ENCODE results near the gene ACY1.
"Not testable (repeated sequence)": the region's sequence is repeated elsewhere in the genome, so short reads cannot be mapped to it uniquely, and the experiment has no call there.

The ACY1 gene

DNA sequence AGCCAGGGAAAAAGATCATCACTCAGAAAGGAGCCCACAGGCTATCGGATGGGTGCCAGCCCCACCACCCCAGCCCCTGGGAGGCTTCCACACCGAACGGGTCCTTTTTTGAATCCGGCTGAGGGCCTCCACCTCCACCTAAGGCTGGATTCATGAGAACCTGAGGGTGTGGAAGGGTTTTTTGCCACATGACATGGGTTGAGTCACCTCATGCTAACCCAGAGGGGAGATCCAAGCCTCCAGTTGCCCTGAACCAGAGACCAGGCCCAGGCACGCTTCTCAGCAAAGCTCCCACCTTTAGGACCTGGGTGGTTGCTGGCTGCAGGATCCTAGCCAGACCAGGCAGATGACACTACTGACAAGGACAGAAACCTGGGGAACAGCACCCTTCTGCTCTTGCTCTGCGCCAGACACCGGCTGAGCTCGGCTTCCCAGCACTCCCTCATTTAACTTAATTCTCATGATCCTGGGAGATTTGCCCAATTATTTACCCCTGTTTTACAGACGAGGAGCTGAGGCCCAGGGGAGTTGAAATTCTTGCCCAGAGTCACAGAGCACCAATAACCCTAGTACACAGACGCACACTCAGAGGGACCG lies 47.5 kb downstream of the ACY1 start:
- no peak for DNase-seq

DNA sequence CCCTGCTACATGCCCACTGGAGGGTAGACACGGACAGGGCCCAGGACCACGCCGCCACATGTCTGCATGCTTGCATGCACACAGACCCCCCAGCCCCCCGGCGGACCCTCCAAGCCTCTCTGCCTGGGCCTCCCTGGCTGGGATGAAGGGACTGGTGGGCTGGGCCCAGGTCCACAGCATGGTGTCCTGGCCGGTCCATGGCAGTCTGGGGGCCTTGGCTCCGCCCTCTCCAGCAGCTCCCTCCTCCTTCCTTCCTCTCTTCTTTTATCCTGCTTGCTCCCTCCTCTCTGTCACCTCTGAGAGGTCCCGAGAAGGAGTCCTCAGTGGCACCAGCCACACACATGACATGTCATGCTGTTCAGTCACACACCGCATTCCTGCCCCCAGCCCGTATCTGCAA lies 48.6 kb downstream of the ACY1 start:
- no peak for DNase-seq

DNA sequence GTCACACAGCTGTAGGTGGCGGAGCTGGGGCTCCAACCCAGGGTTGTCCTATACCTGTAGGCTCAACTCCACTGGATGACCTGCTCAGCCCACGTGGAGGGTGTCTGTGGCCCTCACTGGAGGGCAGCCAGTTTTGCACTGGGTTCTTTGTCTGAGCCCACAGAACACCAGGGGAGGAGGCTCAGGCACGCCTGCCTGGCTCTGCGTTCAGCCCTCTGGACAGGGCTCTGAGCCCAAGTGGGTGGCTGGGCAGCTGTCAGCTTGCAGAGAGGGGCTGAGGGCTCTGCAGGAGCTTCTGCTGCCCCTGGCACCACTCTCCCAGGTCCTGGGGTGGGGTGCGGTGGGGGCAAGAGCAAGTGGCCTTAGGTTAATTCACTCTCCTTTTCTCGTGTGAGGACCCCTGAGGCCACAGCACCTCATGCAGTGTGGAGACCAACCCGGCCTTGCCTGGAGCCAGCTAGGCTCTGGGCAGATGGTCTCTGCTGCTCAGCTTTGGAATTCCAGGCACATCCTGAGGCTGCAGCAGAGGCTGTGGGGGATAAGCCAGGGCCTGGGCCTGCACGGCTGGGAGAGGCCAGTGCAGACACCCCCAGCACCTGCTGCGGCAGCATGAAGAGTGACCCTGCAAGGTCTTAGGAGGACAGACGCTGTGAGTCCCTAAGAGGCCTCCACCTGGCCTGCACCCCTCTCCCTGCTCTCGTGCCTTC lies 49.5 kb downstream of the ACY1 start:
- no peak for DNase-seq

DNA sequence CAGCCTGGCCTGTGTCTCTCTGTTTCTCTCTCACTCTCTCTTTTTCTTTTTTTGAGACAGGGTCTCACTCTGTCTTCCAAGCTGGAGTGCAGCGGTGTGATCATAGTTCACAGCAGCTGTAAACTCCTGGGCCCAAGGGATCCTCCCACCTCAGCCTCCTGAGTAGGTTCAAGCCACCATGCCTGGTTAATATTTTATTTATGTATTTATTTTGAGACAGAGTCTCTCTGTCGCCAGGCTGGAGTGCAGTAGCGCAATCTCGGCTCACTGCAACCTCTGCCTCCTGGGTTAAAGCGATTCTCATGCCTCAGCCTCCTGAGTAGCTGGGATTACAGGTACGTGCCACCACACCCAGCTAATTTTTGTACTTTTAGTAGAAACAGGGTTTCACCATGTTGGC lies 50.4 kb downstream of the ACY1 start:
- not testable (repeated sequence) for DNase-seq

DNA sequence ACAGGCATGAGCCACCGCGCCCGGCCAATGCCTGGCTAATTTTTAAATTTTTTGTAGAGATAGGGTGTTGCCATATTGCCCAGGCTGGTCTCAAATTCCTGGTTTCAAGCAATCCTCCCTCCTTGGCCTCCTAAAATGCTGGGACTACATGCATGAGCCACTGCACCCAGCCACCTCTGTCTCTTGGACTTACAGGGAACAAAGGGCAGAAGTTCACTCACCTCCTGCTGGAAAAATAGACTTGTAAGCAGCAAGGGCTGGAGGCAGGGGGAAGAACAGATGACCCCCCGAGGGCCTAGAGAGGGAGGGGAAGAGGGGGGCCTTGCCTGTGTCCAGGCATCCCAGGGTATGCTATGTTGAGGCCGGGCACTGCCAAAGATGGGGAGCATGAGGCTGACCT lies 50.9 kb downstream of the ACY1 start:
- no peak for DNase-seq

DNA sequence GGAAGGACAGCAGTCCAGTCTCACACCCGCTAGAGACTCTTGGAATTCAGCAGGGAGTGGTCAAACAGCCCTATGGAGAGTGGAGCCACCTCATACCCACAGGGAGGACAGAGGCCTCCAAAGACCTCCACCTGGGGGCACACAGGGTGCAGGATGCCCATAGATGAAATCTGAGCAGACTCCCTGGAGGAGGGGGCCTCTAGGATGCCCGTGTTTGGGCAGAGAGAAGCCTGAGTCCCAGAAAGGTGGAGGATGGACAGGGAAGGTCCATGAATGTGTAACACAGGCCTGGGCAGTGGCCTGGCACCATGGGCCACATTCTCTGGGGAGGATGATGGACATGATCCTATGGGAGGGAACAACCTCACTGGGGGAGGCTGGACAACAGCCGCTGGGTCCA lies 51.3 kb downstream of the ACY1 start:
- DNase-seq: no peak

DNA sequence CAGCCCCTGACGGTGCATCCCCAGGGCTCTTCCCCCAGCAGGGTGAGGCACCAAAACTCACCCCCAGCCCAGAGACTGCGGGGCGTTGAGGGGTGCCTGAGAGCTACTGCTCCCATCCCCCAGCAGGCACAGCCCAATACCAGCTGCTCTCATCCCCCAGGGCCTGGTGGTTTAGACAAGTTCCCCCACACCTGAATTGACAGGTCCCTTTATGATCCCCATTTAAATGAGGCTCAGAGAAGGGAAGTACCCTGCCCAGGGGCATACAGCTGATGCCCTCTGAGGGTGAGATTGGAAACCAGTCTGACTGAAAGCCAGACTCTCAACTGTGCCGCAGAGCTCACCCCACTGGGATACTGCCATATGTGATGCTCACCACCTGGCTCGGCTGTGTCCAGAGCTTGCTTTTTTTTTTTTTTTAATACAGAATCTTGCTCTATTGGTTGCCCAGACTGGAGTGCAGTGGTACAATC lies 52.9 kb downstream of the ACY1 start:
- DNase-seq: peak; percentile 27

DNA sequence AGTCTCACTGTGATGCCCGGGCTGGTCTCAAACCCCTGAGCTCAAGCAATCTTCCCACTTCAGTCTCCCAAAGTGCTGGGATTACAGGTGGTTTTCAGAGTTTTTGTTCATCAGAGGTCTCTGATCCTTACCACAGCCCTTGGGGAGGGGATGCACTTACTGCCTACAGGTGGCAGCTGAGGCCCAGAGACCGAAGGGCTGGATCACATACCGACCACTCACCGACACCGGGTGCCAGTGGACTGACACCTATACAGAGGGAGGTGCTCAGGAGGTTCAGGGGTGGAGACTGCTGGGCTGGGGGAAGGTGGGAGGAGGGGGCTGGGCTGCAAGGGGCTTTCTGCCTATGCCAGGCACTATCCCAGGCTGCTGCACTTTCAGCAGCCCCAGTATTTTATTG lies 53.5 kb downstream of the ACY1 start:
- DNase-seq: no peak

DNA sequence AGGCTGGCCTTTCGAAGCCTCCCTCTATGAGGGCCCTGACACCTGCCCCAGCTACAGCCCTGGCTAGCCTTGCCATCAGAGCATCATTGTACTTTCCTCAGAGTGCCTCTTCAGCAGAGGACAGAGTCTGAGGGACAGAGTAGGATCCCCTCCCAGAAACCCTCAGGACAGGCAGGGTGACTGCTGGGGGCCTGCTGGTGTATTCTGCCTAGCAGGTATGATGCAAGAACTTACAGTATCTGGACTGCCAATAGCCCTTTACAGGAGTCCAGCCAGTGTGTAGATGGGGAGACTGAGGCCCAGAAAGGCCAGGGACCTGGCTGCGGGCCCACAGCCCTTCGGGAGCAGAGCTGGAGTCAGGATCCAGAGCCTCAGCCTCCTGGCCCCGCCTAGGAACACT lies 54.0 kb downstream of the ACY1 start:
- no peak for DNase-seq

DNA sequence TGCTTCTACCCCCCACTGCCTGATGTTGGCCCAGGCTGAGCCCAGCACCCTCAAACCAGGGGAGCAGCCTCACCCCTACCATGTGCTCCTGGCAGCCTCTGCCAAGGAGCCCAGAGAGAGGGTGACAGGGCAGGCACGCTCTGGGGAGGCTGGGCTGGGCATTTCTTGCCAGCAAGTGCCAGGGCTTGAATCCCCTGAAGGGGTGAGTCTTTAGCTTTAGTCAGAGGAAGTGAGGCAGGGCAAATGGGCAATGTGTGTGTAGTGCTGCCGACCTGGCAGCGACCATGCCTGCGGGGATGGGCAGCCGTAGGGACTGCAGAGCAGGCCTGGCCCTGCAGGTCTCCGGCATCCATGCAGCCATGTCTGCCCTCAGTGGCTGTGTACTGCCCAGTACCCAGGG lies 54.9 kb downstream of the ACY1 start:
- DNase-seq: no peak

Measured in NCI-H2171 (cell line).